RWPE2 (cell line): ENCODE results near the gene SUSD1.

Experiments used
- ATAC-seq: fragments of 200-7000 bp; cut with Tn5 transposase; 3 replicates; pipeline ENCODE4 v1.9.1; 2021; ENCODE audit warnings: low read depth
- DNase-seq: peaks from one replicate; pipeline ENCODE4 v3.0.0-alpha.2; 2020; ENCODE audit warnings: low spot score
- H3K27ac ChIP-seq: fragments of 450-650 bp; 2 replicates; pipeline ENCODE4 v1.5.1; 2017; ENCODE audit warnings: mild to moderate bottlenecking; ENCODE audit not compliant: poor library complexity, severe bottlenecking
- H3K27me3 ChIP-seq: fragments of 250-450 bp; sonication (Bioruptor Pico); 2 replicates; pipeline ENCODE4 v1.5.1; 2021; ENCODE audit warnings: mild to moderate bottlenecking, moderate library complexity; ENCODE audit not compliant: insufficient read depth, poor library complexity, severe bottlenecking
- H3K36me3 ChIP-seq: fragments of 250-450 bp; sonication (Bioruptor Pico); 2 replicates; pipeline ENCODE4 v1.5.1; 2020; ENCODE audit warnings: low read depth, mild to moderate bottlenecking, moderate library complexity
- H3K4me1 ChIP-seq: fragments of 250-450 bp; sonication (Bioruptor Pico); 2 replicates; pipeline ENCODE4 v1.5.1; 2021; ENCODE audit warnings: mild to moderate bottlenecking, moderate library complexity; ENCODE audit not compliant: insufficient read depth, poor library complexity, severe bottlenecking
- H3K4me3 ChIP-seq: fragments of 250-450 bp; sonication (Bioruptor Pico); 2 replicates; pipeline ENCODE4 v1.5.1; 2021; ENCODE audit warnings: mild to moderate bottlenecking, moderate library complexity; ENCODE audit not compliant: severe bottlenecking
- H3K9me3 ChIP-seq: fragments of 250-450 bp; sonication (Bioruptor Pico); 2 replicates; pipeline ENCODE4 v1.5.1; 2021; ENCODE audit warnings: mild to moderate bottlenecking, moderate library complexity; ENCODE audit not compliant: severe bottlenecking
- TF ChIP-seq, protein P1 (sequence below): fragments of 450-650 bp; IDR thresholded peaks from one replicate; pipeline ENCODE4 v1.5.1; 2017; ENCODE audit warnings: mild to moderate bottlenecking, moderate library complexity; ENCODE audit not compliant: poor library complexity, severe bottlenecking

Gene SUSD1

DNA sequence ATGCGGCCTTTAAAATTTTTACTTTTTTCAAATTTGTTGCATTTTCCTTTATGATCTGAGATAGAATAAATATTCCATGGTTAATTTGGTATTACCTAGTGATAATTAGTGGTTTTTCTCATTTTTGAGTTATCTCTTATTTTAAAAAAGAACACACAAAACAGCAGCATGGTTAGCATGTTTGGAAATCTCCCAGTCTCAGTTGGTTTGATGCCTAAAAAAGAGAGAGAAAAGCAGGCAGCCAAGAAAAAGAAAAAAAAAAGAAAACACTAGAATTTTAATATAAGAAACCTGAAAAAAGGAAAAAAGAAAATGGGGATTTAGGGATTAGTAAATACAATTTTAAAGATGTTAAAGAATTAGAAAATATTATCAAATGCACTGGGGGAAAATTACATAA, 15.3 kb downstream of the SUSD1 start:
- Histone ChIP-seq H3K36me3 (no peaks in the 10 kb centered on the region), H3K27me3 (no peaks in the 10 kb centered on the region), H3K9me3 (no peaks in the 10 kb centered on the region), H3K4me1 (no peaks in the 10 kb centered on the region), H3K4me3 (no peak overlapping the region), H3K27ac (no peak overlapping the region)
- TF ChIP-seq, protein P1, sequence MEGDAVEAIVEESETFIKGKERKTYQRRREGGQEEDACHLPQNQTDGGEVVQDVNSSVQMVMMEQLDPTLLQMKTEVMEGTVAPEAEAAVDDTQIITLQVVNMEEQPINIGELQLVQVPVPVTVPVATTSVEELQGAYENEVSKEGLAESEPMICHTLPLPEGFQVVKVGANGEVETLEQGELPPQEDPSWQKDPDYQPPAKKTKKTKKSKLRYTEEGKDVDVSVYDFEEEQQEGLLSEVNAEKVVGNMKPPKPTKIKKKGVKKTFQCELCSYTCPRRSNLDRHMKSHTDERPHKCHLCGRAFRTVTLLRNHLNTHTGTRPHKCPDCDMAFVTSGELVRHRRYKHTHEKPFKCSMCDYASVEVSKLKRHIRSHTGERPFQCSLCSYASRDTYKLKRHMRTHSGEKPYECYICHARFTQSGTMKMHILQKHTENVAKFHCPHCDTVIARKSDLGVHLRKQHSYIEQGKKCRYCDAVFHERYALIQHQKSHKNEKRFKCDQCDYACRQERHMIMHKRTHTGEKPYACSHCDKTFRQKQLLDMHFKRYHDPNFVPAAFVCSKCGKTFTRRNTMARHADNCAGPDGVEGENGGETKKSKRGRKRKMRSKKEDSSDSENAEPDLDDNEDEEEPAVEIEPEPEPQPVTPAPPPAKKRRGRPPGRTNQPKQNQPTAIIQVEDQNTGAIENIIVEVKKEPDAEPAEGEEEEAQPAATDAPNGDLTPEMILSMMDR: no peak
- ATAC-seq (no peak), DNase-seq (no peak)

DNA sequence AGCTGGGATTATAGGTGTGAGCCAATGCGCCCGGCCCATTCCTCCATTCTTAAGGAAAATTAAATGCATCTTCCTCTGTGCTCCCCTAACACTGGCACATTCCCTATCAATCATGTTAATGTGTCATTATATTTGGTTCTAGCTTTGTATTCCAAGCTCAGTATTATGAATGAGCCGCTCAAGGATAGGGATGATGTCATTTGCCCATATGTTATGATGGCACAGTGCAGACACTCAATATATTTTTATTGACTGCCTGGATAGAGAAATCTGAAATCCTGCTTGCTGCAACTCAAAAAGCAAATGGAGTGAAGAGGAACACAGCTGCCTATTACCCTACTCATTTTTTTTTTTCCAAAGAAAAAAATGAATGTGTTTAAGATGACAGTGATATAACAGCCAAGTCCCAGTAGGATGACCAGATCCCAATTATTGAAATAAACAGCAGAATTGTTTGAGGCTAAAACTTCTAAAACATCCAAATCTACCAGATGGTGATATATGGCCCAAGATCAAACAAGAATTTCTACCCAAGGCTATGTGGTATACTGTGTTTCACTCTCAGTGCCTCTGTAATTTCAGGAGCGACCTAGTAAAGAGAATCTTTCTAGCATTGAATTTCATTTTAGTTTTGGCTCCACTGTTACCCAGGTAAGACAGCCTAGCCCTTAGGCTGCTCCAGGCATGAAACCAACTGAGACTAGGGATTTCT, 16.3 kb downstream of the SUSD1 start:
- H3K36me3 ChIP-seq: no peaks in the 10 kb centered on the region
- no peaks in the 10 kb centered on the region for H3K27me3 ChIP-seq
- TF ChIP-seq, protein P1: no peak
- ATAC-seq (no peak), DNase-seq (no peak)
- no peak overlapping the region for H3K27ac ChIP-seq
- H3K9me3 ChIP-seq: no peaks in the 10 kb centered on the region
- no peak overlapping the region for H3K4me3 ChIP-seq
- H3K4me1 ChIP-seq: no peaks in the 10 kb centered on the region

DNA sequence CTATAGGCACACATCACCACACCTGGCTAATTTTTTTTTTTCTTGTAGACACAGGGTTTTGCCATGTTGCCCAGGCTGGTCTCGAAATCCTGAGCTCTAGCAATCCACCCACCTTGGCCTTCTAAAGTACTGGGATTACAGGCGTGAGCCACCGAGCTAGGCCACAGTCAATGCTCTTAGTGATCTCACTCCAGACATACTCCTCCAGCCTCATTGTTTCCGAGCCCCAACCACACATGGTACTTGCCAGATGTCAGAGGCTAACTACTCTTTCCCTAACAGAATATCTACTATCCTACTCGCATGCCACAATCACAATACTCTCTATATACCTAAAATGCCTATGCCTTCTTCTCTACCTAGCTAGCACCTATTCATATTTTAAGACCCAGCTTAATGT, 17.1 kb downstream of the SUSD1 start:
- TF ChIP-seq, protein P1: no peak
- Histone ChIP-seq H3K9me3 (no peaks in the 10 kb centered on the region), H3K27ac (no peak overlapping the region), H3K4me3 (no peak overlapping the region), H3K36me3 (no peaks in the 10 kb centered on the region), H3K4me1 (no peaks in the 10 kb centered on the region), H3K27me3 (no peaks in the 10 kb centered on the region)
- ATAC-seq: no peak
- no peak for DNase-seq

DNA sequence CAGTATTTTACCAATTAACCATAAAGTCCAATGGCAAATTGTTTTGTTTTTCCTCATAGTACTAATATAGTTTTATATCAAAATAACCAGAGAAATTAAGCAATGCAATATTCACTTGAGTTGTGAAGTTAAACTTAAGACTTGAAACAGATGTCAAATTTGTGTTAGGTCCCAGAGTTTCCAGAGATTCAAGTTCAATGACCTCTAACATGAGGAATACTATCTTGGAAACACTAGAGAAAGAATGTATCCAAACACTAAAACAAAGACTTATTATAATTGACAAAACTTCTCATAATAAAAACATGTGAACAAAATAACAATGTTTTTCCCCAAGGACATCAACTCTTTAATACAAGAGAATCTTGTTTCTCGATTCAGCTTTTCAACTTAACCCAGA, 18.0 kb downstream of the SUSD1 start:
- no peaks in the 10 kb centered on the region for H3K4me1 ChIP-seq
- H3K4me3 ChIP-seq: no peak overlapping the region
- no peaks in the 10 kb centered on the region for H3K9me3 ChIP-seq
- no peak for DNase-seq
- H3K36me3 ChIP-seq: no peaks in the 10 kb centered on the region
- ATAC-seq: no peak
- TF ChIP-seq, protein P1: no peak
- no peak overlapping the region for H3K27ac ChIP-seq
- no peaks in the 10 kb centered on the region for H3K27me3 ChIP-seq

DNA sequence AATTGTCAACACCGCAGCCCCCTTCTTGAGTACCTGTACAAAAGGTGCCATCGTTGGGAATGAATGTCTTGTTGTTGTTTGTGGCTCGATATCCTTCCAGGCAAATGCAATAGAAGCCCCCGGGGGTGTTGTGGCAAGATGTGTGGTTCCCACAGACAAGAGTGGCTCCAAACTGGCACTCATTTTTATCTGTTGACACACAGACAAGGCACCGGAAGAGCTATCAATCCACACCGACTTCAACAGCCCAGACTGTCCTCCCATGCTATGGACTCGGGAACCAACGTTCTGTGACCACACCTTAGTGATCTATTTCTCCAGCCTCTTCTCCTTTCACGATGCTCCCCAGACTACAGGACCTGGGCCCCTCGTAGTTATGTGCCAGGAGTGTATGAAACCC, 25.9 kb downstream of the SUSD1 start:
- Histone ChIP-seq H3K27me3 (no peaks in the 10 kb centered on the region), H3K9me3 (no peaks in the 10 kb centered on the region), H3K4me1 (peaks cover 28% of the 10 kb centered on the region), H3K36me3 (no peaks in the 10 kb centered on the region), H3K27ac (no peak overlapping the region), H3K4me3 (no peak overlapping the region)
- TF ChIP-seq, protein P1: no peak
- ATAC-seq: no peak
- DNase-seq: no peak
